IPS-20b (cell line): ENCODE results near the gene CERS6.

Source experiments
- H3K27ac ChIP-seq: one replicate; pipeline ENCODE4 v1.5.1; 2013; ENCODE audit warnings: low read length
- H3K27me3 ChIP-seq: 2 replicates; pipeline ENCODE4 v1.6.1; 2013; ENCODE audit warnings: mild to moderate bottlenecking, low read length, inconsistent platforms; ENCODE audit not compliant: insufficient read depth
- H3K36me3 ChIP-seq: 2 replicates; pipeline ENCODE4 v1.6.1; 2013; ENCODE audit warnings: low read depth, mild to moderate bottlenecking, inconsistent platforms, low read length, moderate library complexity; ENCODE audit not compliant: insufficient read depth
- H3K4me1 ChIP-seq: 2 replicates; pipeline ENCODE4 v1.6.1; 2013; ENCODE audit warnings: mild to moderate bottlenecking, control low read depth, inconsistent platforms, low read length, moderate library complexity; ENCODE audit not compliant: insufficient read depth
- H3K4me3 ChIP-seq: 2 replicates; pipeline ENCODE4 v1.5.1; 2013; ENCODE audit warnings: mild to moderate bottlenecking, low read length, inconsistent platforms
- H3K9ac ChIP-seq: 2 replicates; pipeline ENCODE4 v1.6.1; 2013; ENCODE audit warnings: low read depth, mild to moderate bottlenecking, inconsistent platforms, low read length, moderate library complexity
- H3K9me3 ChIP-seq: 2 replicates; pipeline ENCODE4 v1.6.1; 2013; ENCODE audit warnings: mild to moderate bottlenecking, low read depth, low read length, inconsistent platforms; ENCODE audit not compliant: insufficient read depth

CERS6 gene

GRCh38 chr2:168448980-168449379, 7.1 kb upstream of the CERS6 start:
- Histone ChIP-seq H3K9me3 (no peaks in the 10 kb centered on the region), H3K36me3 (no peaks in the 10 kb centered on the region), H3K4me3 (no peak overlapping the region), H3K4me1 (no peaks in the 10 kb centered on the region), H3K27me3 (no peaks in the 10 kb centered on the region), H3K9ac (no peak overlapping the region), H3K27ac (no peak overlapping the region)

DNA sequence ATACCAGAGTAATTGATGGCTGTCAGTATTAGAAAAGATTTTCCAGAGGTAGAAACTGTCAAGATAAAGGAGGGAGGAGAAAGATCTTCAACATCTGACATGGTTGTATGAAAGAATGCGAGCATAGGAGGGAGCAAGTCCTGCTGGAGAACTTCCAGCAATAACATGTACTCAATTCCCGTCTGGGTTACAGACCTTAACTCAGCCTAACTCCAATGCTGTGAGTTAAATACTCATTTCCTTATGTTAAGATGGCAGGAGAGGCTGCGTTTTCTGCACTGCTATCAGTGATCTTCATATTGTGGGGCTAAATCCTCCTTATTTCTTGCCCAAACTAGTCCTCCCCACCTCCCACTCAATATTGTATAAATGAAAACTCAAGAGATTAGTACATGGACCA, 6.7 kb upstream of the CERS6 start:
- Histone ChIP-seq H3K9ac (no peak overlapping the region), H3K27ac (no peak overlapping the region), H3K36me3 (no peaks in the 10 kb centered on the region)

DNA sequence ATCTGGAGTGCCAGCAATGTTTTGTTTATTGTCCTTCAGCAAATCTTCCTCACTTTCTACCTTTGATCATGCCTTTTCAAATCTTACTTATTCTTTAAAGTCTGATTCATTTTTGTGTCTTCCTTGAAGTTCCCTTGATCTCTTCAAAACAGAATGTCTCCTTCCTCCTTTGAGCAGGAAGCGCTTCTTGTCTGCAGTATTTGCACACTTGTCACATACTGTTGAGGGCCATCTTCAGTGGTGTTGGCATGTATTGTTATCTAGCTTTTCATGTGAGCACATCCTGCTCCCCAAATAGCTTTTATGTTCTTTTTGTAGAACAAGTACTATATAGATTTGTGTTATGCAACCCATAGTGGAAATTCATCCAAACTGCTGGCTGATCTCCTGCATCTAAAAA, 5.9 kb upstream of the CERS6 start:
- Histone ChIP-seq H3K27me3 (peaks cover 8% of the 10 kb centered on the region; the same call in 1 of the 2 replicates), H3K27ac (no peak overlapping the region), H3K9me3 (no peaks in the 10 kb centered on the region), H3K9ac (no peak overlapping the region), H3K36me3 (no peaks in the 10 kb centered on the region), H3K4me3 (no peak overlapping the region), H3K4me1 (no peaks in the 10 kb centered on the region)

More for the DNA sequence above, 6.7 kb upstream of the CERS6 start:
- no peak overlapping the region for H3K4me3 ChIP-seq
- no peaks in the 10 kb centered on the region for H3K9me3 ChIP-seq
- H3K27me3 ChIP-seq = peaks cover under 1% of the 10 kb centered on the region; the same call in 1 of the 2 replicates
- H3K4me1 ChIP-seq = no peaks in the 10 kb centered on the region

DNA sequence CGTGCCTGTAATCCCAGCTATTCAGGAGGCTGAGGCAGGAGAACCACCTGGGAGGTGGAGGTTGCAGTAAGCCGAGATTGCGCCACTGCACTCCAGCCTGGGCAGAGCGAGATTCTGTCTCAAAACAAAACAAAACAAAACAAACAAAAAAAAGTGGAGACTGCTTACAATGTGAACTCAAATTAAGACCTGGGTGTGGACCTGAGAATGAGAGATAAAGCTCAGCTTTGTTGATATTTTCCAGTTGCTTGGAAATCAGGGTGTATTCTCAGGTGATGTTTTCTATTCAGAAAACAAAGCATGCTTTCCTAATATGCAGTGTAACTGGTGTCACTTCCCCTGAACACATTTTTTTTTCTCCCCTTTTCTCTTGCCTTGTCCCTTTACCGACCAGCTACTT, 5.3 kb upstream of the CERS6 start:
- Histone ChIP-seq H3K4me3 (no peak overlapping the region), H3K4me1 (no peaks in the 10 kb centered on the region), H3K27ac (no peak overlapping the region), H3K9me3 (no peaks in the 10 kb centered on the region), H3K9ac (no peak overlapping the region), H3K27me3 (peaks cover 12% of the 10 kb centered on the region; the same call in 1 of the 2 replicates), H3K36me3 (no peaks in the 10 kb centered on the region)

- Histone ChIP-seq H3K4me1 (no peaks in the 10 kb centered on the region; the same call in 1 of the 2 replicates), H3K9me3 (no peaks in the 10 kb centered on the region), H3K36me3 (no peaks in the 10 kb centered on the region), H3K4me3 (no peak overlapping the region), H3K27ac (no peak overlapping the region), H3K9ac (no peak overlapping the region), H3K27me3 (peaks cover 20% of the 10 kb centered on the region)
Observed at GRCh38 chr2:168452781-168453180, 3.3 kb upstream of the CERS6 start.

- Histone ChIP-seq H3K36me3 (no peaks in the 10 kb centered on the region), H3K9me3 (no peaks in the 10 kb centered on the region), H3K4me3 (no peak overlapping the region), H3K4me1 (peaks cover 3% of the 10 kb centered on the region; the same call in 1 of the 2 replicates), H3K9ac (no peak overlapping the region), H3K27ac (no peak overlapping the region), H3K27me3 (peaks cover 21% of the 10 kb centered on the region)
Observed at GRCh38 chr2:168453404-168453803, 2.7 kb upstream of the CERS6 start.

- Histone ChIP-seq H3K9ac (peak overlapping the region; percentile 67; the same call in 1 of the 2 replicates), H3K27me3 (peaks cover 21% of the 10 kb centered on the region), H3K4me1 (peaks cover 3% of the 10 kb centered on the region; the same call in 1 of the 2 replicates), H3K4me3 (peak overlapping the region; percentile 71; the same call in 1 of the 2 replicates), H3K36me3 (no peaks in the 10 kb centered on the region), H3K9me3 (no peaks in the 10 kb centered on the region), H3K27ac (no peak overlapping the region)
Observed at GRCh38 chr2:168454737-168455644, 1.1 kb upstream of the CERS6 start.

GRCh38 chr2:168456521-168457189, 583 bp downstream of the CERS6 start:
- H3K27me3 ChIP-seq = peaks cover 21% of the 10 kb centered on the region
- no peak overlapping the region for H3K27ac ChIP-seq
- no peaks in the 10 kb centered on the region for H3K36me3 ChIP-seq
- peak overlapping the region; percentile 63; the same call in 1 of the 2 replicates for H3K9ac ChIP-seq
- peaks cover 3% of the 10 kb centered on the region; the same call in 1 of the 2 replicates for H3K4me1 ChIP-seq
- H3K9me3 ChIP-seq = no peaks in the 10 kb centered on the region
- peak overlapping the region; percentile 85 for H3K4me3 ChIP-seq

GRCh38 chr2:168457190-168457895, 1.3 kb downstream of the CERS6 start:
- H3K27ac ChIP-seq = no peak overlapping the region
- H3K27me3 ChIP-seq = peaks cover 21% of the 10 kb centered on the region
- H3K9me3 ChIP-seq = no peaks in the 10 kb centered on the region
- H3K4me3 ChIP-seq = peak overlapping the region; percentile 85
- H3K36me3 ChIP-seq = peaks cover under 1% of the 10 kb centered on the region; the same call in 1 of the 2 replicates
- peaks cover 3% of the 10 kb centered on the region; the same call in 1 of the 2 replicates for H3K4me1 ChIP-seq
- peak overlapping the region; percentile 63; the same call in 1 of the 2 replicates for H3K9ac ChIP-seq

DNA sequence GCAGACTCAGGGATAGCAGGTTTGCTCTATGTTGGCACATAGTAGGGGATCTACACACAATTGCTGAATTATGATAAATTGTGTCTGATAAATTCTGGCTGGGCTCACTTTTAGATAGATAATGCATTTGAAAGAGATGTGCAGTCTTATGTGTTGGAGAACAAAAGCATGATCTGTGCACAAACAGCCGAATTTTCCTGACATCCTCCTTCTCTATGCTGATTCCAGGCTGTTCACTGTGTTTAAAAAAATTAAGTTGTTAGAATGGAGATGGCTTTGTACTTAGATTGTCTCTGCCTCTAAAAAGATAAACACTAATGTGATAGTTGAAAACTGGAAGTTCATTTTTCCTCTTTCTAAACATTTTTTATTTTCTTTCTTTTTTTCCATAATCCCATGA, 2.1 kb downstream of the CERS6 start:
- no peaks in the 10 kb centered on the region for H3K9me3 ChIP-seq
- H3K4me3 ChIP-seq = peak overlapping the region; percentile 85
- H3K27me3 ChIP-seq = peaks cover 21% of the 10 kb centered on the region
- H3K9ac ChIP-seq = peak overlapping the region; percentile 63; the same call in 1 of the 2 replicates
- H3K36me3 ChIP-seq = peaks cover 3% of the 10 kb centered on the region; the same call in 1 of the 2 replicates
- H3K4me1 ChIP-seq = peaks cover 3% of the 10 kb centered on the region; the same call in 1 of the 2 replicates
- H3K27ac ChIP-seq = no peak overlapping the region

DNA sequence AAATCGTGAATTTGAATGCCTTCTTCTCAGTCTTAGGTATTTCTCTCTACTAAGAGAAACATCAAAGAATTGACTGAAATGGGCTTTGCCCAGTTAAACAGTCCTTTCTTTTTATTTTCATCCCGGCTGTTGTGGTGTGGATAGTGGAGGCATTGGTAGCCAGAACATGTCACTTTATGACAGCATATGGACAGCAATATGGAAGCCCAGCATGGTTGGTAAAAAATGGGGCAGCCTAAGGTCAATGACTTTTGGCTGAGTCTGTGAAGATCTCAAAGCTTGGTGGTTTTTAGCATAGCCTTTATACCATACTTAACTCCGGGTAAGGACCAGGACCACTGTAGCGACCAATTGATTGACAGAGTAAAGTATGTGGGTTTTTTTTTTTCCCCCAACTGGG, 3.2 kb downstream of the CERS6 start:
- Histone ChIP-seq H3K27ac (no peak overlapping the region), H3K27me3 (peaks cover 21% of the 10 kb centered on the region), H3K4me3 (no peak overlapping the region), H3K36me3 (peaks cover 3% of the 10 kb centered on the region; the same call in 1 of the 2 replicates), H3K9me3 (no peaks in the 10 kb centered on the region), H3K4me1 (peaks cover 3% of the 10 kb centered on the region; the same call in 1 of the 2 replicates), H3K9ac (no peak overlapping the region)
